Stimulated activated CD4-positive, alpha-beta T cell treated with anti-CD3 and anti-CD28 coated beads, Interleukin-12 subunit alpha, Interleukin-12 subunit beta, amount 100 ng/mL, for 48 hours (primary cell): Measurements from ENCODE around the gene RORB.

Source experiments
- DNase-seq, 3 donors: peaks; one replicate each; pipeline ENCODE4 v3.0.0-alpha.2; 2020; ENCODE audit warnings: low read depth in 2 of 3, low spot score in 1 of 3

Gene RORB

DNA sequence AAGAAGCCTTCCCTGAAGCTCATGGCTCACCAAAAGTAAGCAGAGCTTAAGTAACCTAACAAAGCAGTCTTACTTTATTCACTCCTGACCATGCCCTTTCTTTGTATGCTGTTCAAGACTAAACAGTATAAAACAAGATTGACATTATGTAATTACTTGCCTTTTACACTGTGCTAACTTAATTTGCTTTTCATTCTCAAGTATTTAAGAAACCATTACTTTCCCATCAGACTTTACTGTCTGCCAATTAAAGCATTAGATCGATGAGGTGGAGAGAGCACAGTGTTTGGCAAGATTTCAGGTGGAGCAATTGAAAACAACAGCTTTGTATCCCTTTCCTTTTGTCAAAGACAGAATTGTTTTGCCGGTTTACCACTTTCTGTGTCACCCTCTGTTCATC, 98.2 kb downstream of the RORB start:
- no peak for DNase-seq

GRCh38 chr9:74598874-74599273, 101.7 kb downstream of the RORB start:
- no peak for DNase-seq

DNA sequence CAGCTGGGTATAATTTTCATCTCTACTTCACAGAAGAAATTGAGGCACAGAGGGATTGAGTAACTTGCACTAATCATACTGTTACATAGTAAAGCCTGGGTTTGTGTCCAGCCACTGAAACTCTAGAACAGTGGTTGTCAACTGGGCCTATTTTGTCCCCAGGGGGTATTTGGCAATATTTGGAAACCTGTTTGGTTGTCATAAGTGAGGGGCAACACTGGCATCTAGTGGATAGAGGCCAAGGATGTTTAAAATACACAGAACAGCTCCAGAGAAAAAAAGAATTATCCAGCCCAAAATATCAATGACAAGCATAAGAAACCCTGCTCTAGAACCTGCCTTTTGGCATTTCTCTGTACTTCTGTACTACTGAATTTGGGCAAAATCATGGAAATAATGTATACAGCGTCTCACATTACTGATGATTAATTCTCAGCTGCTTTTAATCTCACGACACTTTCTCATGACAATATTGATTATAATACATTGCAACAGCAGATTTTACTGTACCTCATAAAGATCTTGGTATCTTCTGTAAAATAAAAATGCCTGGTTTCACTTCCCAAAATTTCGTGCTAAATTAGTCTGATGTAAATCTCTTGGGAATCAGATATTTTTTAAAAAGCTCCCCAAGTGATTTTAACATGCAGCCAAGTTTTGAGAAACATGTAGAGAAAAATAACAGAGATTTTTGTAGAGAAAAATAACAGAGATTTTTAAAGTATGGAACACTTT, 112.7 kb downstream of the RORB start:
- no peak for DNase-seq

- no peak for DNase-seq
These were observed 113.5 kb downstream of the RORB start for GRCh38 chr9:74610523-74611061.

DNA sequence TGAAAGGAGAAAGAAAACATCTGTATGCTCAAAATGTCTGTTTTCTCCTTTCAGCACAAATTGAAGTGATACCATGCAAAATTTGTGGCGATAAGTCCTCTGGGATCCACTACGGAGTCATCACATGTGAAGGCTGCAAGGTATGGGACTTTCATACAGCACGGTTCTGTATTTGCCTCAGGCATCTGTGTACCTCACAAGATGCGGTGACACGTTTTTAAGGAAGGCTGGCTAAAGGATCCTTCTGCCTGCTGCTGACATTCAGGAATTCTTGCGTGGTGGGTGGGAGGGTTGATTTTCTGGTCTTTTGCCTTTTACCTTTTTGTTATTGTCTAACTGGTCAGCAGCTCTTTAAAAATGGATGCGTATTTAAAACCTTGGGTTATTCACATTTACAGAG, 133.1 kb downstream of the RORB start:
- DNase-seq = no peak

DNA sequence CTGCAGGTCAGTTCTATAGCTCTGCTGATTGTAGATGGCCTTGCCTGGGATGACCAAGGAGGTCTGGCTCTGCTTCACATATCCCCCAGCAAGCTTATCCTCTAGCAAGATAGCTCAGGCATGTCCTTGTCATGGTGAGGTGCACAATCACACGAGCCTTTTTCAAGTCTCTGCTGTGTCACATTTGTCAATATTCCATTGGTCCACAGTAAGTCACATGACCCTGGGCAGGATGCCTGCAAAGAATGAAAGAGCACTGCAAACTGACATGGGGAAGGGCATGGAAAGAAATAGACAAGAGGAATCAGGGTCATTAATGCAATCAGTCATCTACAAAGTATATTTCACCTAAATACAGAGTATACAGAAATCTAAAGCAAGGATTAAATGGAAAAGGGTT, 142.0 kb downstream of the RORB start:
- no peak for DNase-seq

DNA sequence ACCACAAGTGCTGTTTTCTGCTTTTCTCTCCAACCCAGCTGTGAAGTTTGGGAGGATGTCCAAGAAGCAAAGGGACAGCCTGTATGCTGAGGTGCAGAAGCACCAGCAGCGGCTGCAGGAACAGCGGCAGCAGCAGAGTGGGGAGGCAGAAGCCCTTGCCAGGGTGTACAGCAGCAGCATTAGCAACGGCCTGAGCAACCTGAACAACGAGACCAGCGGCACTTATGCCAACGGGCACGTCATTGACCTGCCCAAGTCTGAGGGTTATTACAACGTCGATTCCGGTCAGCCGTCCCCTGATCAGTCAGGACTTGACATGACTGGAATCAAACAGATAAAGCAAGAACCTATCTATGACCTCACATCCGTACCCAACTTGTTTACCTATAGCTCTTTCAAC, 145.2 kb downstream of the RORB start:
- DNase-seq = no peak

GRCh38 chr9:74643303-74643923, 146.3 kb downstream of the RORB start:
- no peak for DNase-seq

- DNase-seq = no peak
These were observed 146.9 kb downstream of the RORB start for GRCh38 chr9:74644023-74644422.

- DNase-seq = no peak
These were observed 148.0 kb downstream of the RORB start for GRCh38 chr9:74645007-74645639.

DNA sequence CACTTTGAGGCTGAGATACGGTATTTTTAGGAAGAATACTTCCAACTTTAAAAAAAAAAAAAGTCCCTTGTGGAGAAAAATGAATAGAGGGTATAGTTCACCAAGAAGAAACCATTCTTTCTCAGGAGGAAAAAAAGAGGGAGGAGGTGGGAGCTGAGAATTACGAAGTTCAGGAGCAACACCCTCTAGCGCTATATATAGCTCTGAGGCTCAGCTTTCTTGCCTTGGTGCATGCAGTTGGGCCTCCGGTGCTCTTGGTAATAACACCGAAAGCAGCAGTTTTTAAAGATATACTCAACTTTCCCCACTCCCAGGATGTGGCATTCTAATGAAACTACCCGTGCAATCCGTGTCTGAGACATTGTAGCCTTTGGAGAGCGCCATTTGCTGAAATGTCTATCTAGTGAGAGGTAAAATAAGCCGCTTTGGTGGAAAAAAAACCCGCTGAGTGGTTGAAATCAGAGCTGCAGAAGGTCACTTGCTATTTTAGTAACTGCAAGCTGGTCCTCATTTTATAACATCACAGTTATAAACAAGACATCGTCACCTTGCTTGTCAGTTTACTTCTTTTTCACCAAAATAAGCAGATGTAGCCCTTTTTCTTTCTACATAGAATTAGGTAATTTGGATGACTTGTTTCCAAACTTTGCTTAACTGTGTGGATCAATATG, 156.4 kb downstream of the RORB start:
- no peak for DNase-seq

DNA sequence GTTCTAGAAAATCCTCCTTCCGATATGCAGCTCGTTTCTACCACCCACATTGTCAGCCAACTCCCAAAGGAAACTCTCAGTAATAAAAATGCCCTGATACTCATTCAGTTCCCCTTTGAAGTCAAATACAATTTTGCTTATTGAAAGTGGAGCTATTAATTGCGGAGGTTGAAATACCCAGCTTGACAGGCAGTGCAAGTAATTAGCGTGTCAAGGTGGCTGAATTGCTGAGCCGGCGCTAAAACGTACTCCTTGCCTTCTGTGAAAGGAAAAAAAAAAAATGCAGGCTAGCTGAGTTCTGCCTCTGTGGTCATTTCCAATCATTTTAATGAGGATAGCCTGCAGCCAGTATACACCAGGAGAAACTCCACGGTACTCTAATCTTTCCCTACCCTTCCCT, 165.5 kb downstream of the RORB start:
- DNase-seq = no peak

GRCh38 chr9:74663439-74663838, 166.3 kb downstream of the RORB start:
- DNase-seq = no peak

DNA sequence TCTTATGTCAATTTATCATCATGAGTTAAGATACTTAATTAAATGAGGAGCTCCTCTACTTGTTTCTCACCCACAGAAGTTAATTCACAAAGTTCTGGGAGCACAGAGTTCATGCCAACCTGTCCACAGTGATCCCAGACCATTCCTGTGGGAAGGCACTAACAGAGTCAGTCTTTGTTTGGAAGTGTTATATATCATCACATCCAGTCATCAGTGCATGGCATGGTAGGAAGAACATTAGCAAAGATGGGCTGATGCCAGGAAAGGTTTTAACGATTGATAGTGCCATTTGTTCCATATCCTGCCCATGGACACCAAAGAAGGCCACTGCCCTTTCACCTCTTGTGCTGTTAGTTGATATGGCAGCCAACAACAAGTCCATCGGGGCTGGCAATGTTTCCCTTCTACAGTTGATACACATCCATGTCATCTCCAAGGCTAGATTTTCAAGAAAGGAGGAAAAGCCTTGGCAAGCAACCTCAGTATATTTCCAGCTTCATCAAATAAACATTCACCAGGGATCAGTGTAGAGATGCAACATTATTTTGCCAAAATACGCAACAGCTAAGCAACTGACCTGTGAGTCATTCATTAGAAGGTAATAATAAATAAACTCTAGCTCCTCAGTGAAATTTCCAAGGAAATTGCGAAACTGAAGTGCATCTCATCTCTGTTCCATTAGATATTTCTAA, 169.6 kb downstream of the RORB start:
- DNase-seq = no peak

GRCh38 chr9:74672237-74672636, 175.1 kb downstream of the RORB start:
- DNase-seq = no peak

DNA sequence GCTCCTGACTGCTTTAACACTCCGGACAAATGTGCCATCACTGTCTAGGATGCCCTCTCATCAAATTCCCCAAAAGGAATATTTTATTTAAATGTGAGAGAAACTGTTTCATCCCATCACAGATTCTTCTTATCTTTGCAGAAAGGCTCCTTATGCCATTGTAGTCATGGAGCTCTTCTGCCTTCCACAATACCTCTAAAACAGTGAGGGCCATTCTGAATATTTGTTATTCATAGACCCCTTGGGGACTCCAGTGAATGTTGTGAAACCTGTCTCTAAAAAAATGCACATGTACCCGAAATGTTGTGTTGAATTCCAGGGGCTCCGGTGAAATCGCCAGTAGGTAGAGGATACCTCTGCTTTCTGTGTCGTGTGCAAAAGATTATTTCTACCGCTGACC, 176.9 kb downstream of the RORB start:
- DNase-seq = no peak

GRCh38 chr9:74681906-74682305, 184.8 kb downstream of the RORB start:
- DNase-seq = no peak

DNA sequence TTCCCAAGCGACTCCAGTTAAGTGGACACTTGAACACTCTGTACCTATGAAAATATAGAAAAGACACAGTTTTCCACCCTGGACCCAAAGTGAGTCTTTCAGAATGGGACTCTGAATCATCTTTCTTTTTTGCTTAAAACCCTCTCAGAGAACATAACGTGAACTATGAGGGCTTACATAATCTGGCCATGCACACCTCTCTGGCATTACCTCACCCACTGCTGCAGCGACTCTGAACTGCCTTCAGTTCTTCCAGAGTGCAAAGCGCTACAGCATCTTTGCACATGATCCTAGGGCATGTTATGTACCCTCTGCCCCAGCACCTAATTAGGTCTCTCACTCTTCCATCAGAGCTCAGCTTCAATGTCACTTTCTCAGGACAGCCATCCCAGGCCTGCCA, 186.2 kb downstream of the RORB start:
- no peak for DNase-seq

DNA sequence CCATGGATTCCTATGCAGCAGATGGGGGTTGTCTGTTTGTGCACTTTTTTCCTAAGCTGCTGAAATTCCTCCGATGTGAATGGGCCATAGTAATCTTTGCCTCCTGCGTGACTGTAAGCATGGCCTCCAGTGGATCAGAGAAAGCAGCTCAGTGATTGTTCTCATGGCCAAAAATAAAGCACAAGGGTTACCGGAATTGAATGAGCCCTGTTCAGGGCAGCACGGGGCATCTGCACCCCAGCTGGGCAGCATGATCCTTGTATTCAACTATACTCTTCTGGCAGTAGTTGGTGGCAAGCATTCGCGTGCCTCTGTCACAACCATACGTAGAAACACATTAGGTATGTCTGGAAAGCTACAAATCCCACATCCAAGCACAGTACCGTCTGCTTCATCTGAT, 193.9 kb downstream of the RORB start:
- no peak for DNase-seq

GRCh38 chr9:74696520-74696919, 199.4 kb downstream of the RORB start:
- DNase-seq = no peak

DNA sequence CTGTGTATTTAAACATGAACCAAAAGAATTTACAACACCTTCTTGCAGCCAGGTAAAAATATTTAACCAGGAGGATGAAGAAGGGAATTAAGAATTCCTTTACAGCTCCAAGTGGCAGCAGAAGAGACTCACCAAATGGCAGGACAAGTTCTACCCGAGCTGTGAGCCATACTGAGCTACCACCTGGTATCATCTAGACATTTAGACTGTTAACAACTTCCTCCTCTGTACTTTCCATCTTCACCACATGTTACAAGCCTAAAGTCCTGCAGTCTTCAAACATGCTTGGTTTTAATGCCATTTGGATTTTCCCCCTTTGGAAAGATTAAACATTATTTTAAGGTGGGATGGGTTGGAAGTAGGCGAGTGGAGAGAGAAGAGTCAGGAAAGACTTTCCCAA, 200.4 kb downstream of the RORB start:
- DNase-seq = no peak
